OCI-LY1 (cell line): Measurements from ENCODE around the gene SS18L1.

Experiments
- CTCF ChIP-seq: fragments of 200-600 bp; sonication (generic), shearing (Covaris generic); IDR thresholded peaks from 2 replicates; pipeline ENCODE4 v1.5.1; 2017; ENCODE audit warnings: mild to moderate bottlenecking, antibody characterized with exemption, low read length, moderate library complexity, mixed read lengths
- EZH2 ChIP-seq: fragments of 200-600 bp; sonication (generic), shearing (Covaris generic); IDR thresholded peaks from 2 replicates; pipeline ENCODE4 v1.8.0; 2017; ENCODE audit warnings: borderline replicate concordance, mixed run types, mild to moderate bottlenecking, antibody characterized with exemption, low read length, moderate library complexity, mixed read lengths

- no peak for TF ChIP-seq CTCF
- TF ChIP-seq EZH2: no peak
Measured at GRCh38 chr20:62229667-62230066, 86.1 kb downstream of the SS18L1 start.
